CD4-positive, alpha-beta T cell treated with Interleukin-21 for 1 hour (primary cell): ENCODE results near the gene FSTL4.

Experiments
- DNase-seq: peaks from one replicate; pipeline ENCODE4 v3.0.0-alpha.2; 2020

FSTL4 gene

GRCh38 chr5:133202066-133202665, 410.2 kb downstream of the FSTL4 start:
- DNase-seq = no peak

GRCh38 chr5:133201310-133201709, 411.0 kb downstream of the FSTL4 start:
- no peak for DNase-seq

- DNase-seq = no peak
Measured at GRCh38 chr5:133200256-133200655, 412.1 kb downstream of the FSTL4 start.

- no peak for DNase-seq
Measured at GRCh38 chr5:133199417-133200178, 412.7 kb downstream of the FSTL4 start.

GRCh38 chr5:133198511-133198910, 413.8 kb downstream of the FSTL4 start:
- no peak for DNase-seq

- no peak for DNase-seq
Measured at GRCh38 chr5:133196441-133197085, 415.8 kb downstream of the FSTL4 start.

GRCh38 chr5:133195250-133195649, 417.1 kb downstream of the FSTL4 start:
- DNase-seq = no peak

GRCh38 chr5:133193794-133194193, 418.5 kb downstream of the FSTL4 start:
- DNase-seq = no peak

GRCh38 chr5:133192716-133193115, 419.6 kb downstream of the FSTL4 start:
- no peak for DNase-seq

- DNase-seq = no peak
Measured at GRCh38 chr5:133189881-133190280, 422.5 kb downstream of the FSTL4 start.

GRCh38 chr5:133179405-133179804, 432.9 kb downstream of the FSTL4 start:
- no peak for DNase-seq

GRCh38 chr5:133170756-133171387, 441.5 kb downstream of the FSTL4 start:
- peak; percentile 72 for DNase-seq

- no peak for DNase-seq
Measured at GRCh38 chr5:133164759-133165158, 447.6 kb downstream of the FSTL4 start.

GRCh38 chr5:133163839-133164238, 448.5 kb downstream of the FSTL4 start:
- DNase-seq = no peak

GRCh38 chr5:133159543-133159942, 452.8 kb downstream of the FSTL4 start:
- no peak for DNase-seq

- DNase-seq = no peak
Measured at GRCh38 chr5:133155326-133155969, 456.9 kb downstream of the FSTL4 start.

- DNase-seq = no peak
Measured at GRCh38 chr5:133154274-133155075, 457.9 kb downstream of the FSTL4 start.

- no peak for DNase-seq
Measured at GRCh38 chr5:133150909-133151544, 461.3 kb downstream of the FSTL4 start.

- DNase-seq = no peak
Measured at GRCh38 chr5:133149345-133149744, 463.0 kb downstream of the FSTL4 start.

- peak; percentile 2 for DNase-seq
Measured at GRCh38 chr5:133147815-133148567, 464.4 kb downstream of the FSTL4 start.

GRCh38 chr5:133147411-133147810, 464.9 kb downstream of the FSTL4 start:
- DNase-seq = no peak
